ENCODE measurements around the gene HMGB4.

Gene HMGB4

GRCh38 chr1:33850481-33850880 is 13.4 kb upstream of the HMGB4 start:
- no peak for DNase-seq (ENCODE audit: low spot score)
- CTCF ChIA-PET = no interaction called here
- no peak for TF ChIP-seq CTCF (conservative IDR thresholded peaks at IDR 0.05; ENCODE audit: low read depth)
- POLR2A ChIA-PET (ENCODE audit: low non-redundant PET) = no interaction called here
- no peak overlapping the region for H3K27ac ChIP-seq

- POLR2A ChIA-PET (ENCODE audit: low non-redundant PET) = no interaction called here
- TF ChIP-seq CTCF (conservative IDR thresholded peaks at IDR 0.05; ENCODE audit: low read depth) = no peak
- no peak overlapping the region for H3K27ac ChIP-seq
- no peak for DNase-seq (ENCODE audit: low spot score)
- CTCF ChIA-PET = no interaction called here
Observed at GRCh38 chr1:33852711-33853110, 11.2 kb upstream of the HMGB4 start.

GRCh38 chr1:33853431-33853830 is 10.4 kb upstream of the HMGB4 start:
- DNase-seq (ENCODE audit: low spot score) = no peak
- POLR2A ChIA-PET (ENCODE audit: low non-redundant PET) = no interaction called here
- CTCF ChIA-PET = no interaction called here
- no peak for TF ChIP-seq CTCF (conservative IDR thresholded peaks at IDR 0.05; ENCODE audit: low read depth)
- H3K27ac ChIP-seq = no peak overlapping the region

GRCh38 chr1:33854091-33854490 is 9.8 kb upstream of the HMGB4 start:
- H3K27ac ChIP-seq = no peak overlapping the region
- ChIA-PET CTCF (no interaction called here), POLR2A (ENCODE audit: low non-redundant PET) (no interaction called here)
- DNase-seq (ENCODE audit: low spot score) = no peak
- TF ChIP-seq CTCF (conservative IDR thresholded peaks at IDR 0.05; ENCODE audit: low read depth) = no peak

- CTCF ChIA-PET = no interaction called here
- no peak for TF ChIP-seq CTCF (conservative IDR thresholded peaks at IDR 0.05; ENCODE audit: low read depth)
- no peak overlapping the region for H3K27ac ChIP-seq
- DNase-seq (ENCODE audit: low spot score) = no peak
- POLR2A ChIA-PET (ENCODE audit: low non-redundant PET) = no interaction called here
Observed at GRCh38 chr1:33860671-33861070, 3.2 kb upstream of the HMGB4 start.

- H3K27ac ChIP-seq = no peak overlapping the region
- POLR2A ChIA-PET (ENCODE audit: low non-redundant PET) = no interaction called here
- CTCF ChIA-PET = no interaction called here
- TF ChIP-seq CTCF (conservative IDR thresholded peaks at IDR 0.05; ENCODE audit: low read depth) = no peak
- no peak for DNase-seq (ENCODE audit: low spot score)
Observed at GRCh38 chr1:33864460-33865389, 846 bp downstream of the HMGB4 start.

All from RWPE1 (cell line).